SKM-1 (cell line): ENCODE data around the gene SOX11.

Experiments used
- DNase-seq: peaks from one replicate; lab custom pipeline; 2025; ENCODE audit not compliant: unreplicated experiment; lab: John Stamatoyannopoulos, UW

Gene SOX11

DNA sequence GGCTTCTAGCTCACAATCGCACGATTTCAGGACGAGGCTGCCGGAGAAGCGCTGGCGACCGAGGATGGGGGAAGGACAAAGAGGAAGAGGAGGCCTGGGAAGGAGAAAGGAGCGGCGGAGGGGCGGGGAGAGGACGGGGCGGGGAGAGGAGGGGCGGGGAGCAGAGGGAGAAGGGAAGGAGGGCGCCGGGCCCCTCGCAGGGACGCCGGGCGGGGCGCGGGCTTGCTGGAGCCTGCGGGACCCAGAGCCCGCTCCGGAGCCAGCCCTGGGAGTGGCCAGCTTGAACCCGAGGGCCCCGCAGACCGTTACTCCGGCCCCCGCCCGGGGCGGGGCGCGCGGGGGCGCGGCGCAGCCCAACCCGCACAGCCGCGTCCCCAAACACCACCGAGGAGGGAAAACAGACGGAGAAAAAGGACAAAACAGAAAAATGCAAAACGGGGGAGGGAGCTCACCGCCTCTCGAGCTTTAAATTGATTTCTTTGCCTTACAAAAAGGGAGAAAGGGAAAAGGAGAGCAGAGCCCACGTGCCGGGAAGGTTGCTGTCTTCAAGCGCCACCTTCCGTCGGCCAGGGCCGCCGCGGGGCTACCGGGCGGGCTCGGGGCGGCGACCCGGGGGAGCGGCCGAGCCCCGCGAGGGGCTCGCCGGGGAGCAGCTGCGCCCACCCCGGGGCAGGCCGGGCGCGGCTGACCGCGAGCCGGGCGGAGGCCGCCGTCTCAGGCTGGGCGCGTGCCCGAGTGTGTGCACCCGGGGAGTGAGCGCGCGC, 781 bp upstream of the SOX11 start:
- no peak for DNase-seq

DNA sequence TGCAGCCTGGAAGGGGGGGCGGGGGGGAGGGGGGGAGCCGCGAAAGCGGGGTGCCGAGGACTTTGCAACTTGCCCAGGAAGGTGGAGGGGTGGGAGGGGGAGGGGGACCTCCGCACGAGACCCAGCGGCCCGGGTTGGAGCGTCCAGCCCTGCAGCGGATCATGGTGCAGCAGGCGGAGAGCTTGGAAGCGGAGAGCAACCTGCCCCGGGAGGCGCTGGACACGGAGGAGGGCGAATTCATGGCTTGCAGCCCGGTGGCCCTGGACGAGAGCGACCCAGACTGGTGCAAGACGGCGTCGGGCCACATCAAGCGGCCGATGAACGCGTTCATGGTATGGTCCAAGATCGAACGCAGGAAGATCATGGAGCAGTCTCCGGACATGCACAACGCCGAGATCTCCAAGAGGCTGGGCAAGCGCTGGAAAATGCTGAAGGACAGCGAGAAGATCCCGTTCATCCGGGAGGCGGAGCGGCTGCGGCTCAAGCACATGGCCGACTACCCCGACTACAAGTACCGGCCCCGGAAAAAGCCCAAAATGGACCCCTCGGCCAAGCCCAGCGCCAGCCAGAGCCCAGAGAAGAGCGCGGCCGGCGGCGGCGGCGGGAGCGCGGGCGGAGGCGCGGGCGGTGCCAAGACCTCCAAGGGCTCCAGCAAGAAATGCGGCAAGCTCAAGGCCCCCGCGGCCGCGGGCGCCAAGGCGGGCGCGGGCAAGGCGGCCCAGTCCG, 540 bp downstream of the SOX11 start:
- no peak for DNase-seq

DNA sequence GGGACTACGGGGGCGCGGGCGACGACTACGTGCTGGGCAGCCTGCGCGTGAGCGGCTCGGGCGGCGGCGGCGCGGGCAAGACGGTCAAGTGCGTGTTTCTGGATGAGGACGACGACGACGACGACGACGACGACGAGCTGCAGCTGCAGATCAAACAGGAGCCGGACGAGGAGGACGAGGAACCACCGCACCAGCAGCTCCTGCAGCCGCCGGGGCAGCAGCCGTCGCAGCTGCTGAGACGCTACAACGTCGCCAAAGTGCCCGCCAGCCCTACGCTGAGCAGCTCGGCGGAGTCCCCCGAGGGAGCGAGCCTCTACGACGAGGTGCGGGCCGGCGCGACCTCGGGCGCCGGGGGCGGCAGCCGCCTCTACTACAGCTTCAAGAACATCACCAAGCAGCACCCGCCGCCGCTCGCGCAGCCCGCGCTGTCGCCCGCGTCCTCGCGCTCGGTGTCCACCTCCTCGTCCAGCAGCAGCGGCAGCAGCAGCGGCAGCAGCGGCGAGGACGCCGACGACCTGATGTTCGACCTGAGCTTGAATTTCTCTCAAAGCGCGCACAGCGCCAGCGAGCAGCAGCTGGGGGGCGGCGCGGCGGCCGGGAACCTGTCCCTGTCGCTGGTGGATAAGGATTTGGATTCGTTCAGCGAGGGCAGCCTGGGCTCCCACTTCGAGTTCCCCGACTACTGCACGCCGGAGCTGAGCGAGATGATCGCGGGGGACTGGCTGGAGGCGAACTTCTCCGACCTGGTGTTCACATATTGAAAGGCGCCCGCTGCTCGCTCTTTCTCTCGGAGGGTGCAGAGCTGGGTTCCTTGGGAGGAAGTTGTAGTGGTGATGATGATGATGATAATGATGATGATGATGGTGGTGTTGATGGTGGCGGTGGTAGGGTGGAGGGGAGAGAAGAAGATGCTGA, 1.4 kb downstream of the SOX11 start:
- no peak for DNase-seq

DNA sequence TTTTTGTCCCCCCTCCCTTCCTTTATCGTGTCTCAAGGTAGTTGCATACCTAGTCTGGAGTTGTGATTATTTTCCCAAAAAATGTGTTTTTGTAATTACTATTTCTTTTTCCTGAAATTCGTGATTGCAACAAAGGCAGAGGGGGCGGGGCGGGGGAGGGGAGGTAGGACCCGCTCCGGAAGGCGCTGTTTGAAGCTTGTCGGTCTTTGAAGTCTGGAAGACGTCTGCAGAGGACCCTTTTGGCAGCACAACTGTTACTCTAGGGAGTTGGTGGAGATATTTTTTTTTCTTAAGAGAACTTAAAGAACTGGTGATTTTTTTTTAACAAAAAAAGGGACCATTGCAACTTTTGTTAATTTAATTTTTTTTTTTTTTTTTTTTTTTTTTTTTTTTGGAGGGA, 2.1 kb downstream of the SOX11 start:
- DNase-seq, result no peak

DNA sequence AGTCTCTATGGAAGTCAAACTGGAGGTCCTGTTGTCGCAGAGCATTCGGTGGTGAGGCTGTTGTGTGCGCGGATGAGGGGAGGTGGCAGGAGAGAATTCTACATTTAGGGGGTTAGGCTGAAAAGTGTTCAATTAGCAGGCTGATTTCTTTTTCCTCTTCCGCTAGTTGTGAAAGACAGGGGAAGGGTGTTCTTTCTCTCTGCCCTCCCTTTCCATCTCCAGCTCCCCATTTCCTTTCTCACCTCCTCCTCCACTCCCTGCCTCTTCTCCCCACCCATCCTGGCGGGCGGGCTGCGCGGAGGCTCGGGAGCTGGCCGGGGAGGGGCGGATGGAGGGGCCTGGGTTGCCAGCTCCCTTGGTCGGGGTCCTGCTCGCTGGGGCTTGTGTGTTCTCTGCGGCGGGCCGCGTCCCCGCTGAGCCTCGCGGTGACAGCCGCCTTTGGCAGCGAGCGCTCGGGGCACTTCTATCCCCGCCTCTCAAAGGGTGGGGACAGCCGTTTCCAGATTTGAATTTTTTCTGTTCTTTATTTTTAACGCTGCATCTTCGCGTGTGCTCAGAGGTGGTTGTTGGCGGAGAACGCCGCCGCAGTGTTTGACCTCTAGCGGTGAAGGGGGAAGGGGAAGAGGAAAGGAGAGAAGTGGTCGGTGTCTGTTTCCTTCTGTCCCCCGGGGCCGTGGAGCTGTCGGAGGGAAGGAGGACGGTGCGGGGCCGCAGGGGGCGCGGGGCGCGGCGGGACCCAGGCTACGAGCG, 3.6 kb downstream of the SOX11 start:
- DNase-seq, result no peak

DNA sequence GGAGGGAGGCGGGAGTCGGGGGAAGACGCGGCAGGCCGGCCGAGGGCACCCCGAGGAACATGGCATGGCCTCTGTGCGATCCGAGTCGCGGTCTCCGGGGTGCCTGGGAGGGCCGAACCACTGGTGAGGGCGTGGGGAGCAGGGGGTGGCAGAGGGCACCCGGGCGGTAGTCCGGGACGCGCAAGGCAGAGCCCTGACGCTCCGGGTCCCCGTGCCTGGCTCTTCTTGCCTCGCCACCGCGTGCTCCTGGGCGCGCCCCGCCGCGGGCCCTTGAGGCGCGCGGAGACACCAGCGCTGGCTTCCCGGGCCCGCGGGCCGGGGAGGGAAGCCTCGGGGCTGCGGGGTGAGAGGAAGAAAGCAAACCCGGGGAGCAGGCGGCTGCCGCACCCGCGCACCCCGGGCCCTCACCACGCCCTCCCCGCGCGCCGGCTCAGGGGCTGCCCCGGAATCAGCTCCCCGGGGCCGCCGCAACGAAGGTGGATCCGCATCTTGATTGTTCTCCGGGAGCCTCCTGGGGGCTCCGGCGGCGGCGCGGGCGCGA, 4.3 kb downstream of the SOX11 start:
- no peak for DNase-seq

DNA sequence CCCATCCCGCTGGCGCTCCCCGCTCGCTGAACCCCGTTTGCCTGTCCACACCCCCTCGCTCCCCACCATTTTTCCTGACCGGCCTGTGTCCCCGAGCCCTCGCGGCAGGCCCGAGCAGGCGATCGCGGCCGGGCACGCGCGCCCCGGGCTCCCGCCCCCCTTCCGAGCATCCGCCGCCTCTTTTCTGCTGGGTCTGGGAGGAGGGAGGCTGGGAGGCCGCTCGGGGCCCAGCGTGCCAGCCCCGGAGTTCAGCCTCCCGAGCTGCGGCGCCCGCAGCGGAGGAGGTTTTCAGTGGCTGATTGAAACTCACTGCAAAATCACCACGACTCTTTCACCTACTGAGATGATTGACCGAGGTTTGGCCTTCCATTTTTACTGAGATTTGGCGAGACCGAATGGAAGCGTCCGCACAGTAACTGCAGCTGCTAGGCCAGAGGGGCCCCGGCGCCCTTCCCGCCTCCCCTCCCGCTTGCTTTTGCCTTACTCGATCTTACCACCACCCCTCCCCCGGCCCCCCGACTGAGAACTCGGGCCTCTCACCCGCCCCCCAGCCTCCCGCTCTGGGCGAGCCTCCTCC, 4.8 kb downstream of the SOX11 start:
- no peak for DNase-seq

DNA sequence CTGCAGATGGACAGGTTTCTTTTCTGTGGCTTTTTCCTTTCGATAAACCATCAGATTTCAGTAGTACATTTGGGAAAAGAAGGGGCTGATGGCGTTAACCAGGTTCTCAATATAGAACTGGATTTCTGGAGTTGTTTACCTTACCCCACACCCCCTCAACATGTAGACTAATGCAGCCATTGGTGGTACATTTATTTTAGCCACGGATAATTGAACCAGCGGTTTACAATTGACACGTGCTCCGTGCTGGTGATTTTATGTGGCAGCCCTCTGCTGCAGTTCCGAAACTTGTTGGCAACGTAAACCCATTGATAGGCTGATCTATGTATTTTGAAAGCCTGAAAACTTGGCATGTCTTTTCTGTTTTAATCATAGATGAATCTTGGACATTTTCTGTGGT, 5.4 kb downstream of the SOX11 start:
- no peak for DNase-seq

DNA sequence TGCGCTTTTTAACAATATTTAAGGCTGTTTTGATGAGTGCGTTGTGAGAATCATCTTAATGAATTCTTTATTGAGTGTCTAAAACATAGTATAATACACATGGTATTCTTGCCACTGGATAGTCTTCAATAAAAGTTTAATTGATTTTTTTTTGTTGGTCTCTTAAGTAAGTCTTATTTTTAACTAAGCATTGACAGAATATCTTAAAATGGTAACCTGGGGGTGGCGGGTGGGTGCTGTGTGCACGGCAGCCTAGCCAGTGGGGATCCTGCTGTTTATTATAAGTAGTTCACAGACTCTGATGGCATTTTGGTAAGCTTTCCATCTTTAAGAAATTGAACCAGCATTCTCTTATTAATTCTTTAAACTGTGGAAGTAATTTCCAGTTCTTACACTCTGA, 6.0 kb downstream of the SOX11 start:
- DNase-seq, result no peak

DNA sequence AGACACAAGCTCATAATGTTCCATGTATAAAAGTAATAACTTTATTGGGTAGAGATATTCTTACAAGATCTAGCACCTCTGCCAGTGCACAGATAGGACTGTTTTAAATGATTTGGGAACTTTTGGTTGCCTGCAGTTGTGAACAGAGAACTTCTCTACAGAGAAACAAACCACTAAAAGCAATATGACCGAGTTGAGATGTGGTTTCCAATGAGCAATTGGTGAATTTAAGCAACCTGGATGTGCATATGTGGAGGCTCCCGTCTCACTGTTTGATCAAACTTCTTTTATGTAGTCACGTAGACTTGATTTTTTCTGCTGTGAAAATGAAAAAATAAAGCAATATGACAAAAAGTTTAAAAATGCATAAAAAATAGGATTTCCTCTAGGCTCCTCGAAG, 7.8 kb downstream of the SOX11 start:
- no peak for DNase-seq

DNA sequence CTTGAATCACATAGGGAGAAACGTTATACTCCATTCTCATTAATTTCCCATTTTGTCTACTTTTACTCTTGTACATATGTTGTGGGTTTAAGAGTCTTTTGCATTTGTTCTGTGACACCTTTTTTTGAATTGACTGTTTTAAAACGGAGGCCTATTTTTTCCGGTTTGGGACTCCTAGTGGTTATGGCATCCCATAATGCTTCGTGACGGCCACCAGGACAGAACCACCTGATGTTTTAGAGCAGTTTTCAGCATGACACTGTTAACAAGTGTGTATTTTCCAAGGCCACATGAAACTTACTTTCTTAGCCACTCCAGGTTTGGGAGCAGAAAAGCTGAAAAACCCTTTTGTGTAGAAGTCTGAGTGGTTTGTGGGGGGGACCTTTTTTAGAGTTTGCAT, 8.4 kb downstream of the SOX11 start:
- DNase-seq, result no peak

DNA sequence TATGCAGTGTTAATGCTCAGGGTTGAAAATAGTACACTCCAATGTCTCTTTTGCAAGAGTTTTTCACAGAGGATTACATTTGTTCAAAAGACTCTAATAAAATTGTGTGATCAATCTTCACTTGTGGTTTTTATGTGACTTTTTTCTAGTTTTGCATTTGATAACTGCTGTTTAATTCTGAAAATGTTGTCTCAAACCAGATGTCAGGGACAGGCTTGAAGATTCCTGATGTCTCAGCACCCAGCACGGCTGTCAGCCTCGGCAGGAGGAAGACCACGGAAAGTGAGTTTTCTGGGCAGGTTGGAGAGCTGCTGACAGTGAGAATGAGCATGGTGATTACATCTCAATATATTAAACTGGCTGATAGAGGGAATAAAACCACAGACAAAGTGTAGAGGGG, 9.1 kb downstream of the SOX11 start:
- no peak for DNase-seq

DNA sequence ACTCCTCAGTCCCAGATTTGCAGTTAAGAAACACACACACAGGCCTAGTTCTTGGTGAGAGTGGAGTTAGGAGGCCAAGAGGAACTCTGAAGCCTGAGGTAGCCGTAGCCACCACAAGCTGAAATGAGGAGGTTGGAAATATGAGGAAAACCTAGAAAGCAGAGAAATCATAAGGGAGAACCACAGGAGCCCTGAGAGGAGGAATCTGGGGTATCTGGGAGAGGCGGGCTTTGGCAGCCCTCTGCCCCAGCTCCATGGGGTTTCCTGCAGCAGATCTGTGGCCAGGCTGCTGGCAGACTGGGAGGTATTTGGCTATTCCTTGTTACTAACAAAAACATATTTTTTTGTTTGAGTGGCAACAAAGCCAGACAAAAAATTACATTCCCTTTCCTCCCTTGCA, 11.0 kb downstream of the SOX11 start:
- DNase-seq, result no peak

DNA sequence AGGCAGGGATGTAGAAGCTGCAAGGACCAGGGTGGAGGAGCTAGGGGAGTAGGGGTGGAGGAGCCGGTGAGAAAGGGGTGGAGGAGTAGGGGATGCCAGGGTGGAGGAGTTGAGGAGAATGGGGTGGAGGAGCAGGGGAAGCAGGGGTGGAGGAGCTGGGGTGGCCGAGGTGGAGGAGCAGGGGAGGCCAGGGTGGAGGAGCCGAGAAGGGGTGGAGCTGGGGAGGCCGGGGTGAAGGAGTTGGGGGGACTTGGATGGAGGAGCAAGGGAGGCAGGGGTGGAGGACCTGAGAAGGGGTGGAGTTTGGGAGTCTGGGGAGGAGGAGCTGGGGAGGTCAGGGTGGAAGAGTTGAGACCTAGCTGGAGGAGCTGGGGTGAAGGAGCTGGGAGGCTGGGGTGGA, 13.3 kb downstream of the SOX11 start:
- DNase-seq, result no peak

DNA sequence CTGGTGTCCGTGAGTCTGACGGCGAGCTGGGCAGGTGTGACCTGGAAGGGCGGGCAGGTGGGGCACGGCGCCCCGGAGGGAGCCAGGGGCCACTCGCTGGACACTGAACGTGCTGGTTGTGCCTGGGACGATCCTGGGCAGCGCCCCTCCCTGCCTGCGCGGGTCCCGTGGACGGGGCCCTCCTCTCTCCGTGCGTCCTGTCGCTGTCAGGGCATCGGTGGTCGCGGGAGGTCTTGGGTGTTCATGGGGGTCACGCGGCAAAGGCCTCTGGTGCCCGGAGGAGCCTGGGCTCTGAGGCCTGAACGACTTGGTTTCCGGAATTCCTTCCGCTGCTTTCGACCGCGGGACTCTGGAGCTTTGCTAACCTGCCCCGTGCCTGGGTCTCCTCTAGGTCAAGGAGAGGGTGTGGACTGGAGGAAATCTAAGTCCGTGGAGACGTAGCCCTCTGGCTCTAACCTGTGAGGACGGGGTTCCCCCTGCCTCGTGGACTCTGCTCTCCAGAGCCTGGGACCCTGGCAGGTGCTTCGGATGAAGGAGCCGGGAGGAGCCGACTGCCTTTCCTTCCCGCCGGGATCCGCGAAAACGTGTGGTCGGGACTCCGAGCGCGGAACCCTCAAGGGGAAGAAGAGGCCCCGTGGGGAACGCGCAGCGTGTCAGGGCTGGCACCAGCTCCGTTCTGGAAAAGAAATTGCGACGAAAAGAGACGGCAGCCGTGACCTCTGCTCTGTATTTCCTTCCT, 14.7 kb downstream of the SOX11 start:
- no peak for DNase-seq

DNA sequence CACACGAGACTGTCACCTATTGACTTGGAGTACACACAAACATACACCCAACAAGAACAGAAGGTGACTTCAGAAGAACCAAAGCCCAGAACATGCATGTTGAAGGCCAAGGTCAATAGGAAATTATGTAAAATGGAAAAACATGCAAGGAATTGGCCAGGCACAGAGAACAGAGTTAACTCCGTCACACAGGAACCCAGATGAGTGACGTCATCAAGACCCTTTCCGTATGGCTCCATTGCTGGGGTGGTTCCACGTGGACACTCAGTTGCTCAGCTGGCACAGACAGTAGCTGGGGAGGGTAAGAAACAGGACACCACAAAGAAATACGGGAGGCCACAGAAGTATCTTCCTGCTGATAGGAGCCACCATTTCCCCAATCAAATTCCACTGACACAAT, 18.4 kb downstream of the SOX11 start:
- no peak for DNase-seq

DNA sequence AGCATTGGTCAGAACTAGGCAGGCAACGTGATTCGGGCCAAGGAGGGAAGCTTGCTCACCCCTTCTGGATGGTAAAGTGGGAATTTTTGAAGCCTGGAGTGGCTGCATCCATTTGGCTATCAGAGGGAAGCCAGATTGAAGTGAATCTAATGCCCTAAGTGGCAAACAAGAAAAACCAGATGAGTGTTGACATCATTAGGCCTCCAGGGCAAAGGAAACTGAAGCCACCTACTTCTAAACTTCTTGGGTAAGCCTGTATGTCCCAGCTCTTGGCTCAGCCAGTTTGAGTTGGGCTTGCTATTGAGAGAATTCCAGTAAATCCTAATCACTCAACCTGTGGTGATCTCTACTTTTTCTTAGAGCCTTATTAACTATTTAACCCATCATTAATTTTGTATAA, 20.9 kb downstream of the SOX11 start:
- no peak for DNase-seq

DNA sequence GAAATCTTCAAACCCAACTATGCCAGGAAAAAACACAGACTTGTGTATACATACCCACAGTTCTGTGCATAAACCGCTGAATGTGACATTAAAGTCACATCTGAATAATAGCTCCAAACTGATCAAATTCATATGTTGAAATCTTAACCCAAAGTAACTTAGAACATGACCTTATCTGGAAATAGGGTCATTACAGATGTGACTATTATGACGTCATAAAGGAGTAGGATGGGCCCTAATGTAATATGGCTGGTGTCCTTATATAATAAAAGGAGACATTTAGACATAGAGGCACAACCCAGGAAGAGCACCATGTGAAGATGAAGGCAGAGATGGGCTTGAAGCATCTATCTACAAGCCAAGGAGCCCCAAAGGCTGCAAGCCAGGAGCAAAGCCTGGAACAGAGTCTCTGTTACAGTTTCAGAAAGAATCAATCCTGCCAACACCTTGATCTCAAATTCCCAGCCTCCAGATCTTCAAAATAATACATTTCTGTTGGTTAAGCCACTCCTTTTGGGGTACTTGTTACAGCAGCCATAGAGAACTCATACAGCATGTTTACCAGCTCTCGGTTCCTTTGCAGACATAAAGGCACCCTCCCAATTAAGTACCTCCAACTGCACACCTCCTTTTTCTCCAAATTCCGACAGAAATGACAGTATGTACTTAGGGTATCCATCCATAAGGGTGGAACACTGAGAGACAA, 27.6 kb downstream of the SOX11 start:
- DNase-seq, result no peak

DNA sequence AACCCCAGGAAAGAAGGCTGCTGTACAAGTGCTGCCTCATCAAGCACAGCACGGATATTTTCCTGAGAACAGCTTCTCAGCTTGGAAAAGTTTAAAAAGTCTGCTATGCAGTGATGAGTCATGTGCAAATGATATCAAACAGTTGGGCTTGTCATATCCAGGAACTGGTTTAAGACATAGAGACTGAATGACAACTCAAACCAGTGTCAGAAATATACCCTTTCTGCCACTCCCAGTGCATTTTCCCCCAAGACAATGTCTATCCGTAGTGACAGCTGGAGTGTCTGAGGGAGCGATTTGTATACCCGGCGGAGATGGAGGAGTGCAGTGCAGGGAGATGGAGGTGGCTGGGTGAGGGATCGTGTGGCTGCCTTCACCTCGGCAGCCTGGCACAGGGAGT, 28.2 kb downstream of the SOX11 start:
- no peak for DNase-seq
